Measurements from ENCODE around the gene TLX2.
A peak's percentile ranks its signal among the peaks of the same experiment; 100 is the strongest.

The TLX2 gene

GRCh38 chr2:74499267-74499939 lies 14.8 kb upstream of the TLX2 start, which contains the start of gene LBX2:
LBX2 (minus strand) TSS chr2:74499603; CDS start chr2:74499537, 66 bp downstream.
- no peak for TF ChIP-seq CTCF (IDR thresholded peaks at IDR 0.05; ENCODE audit: extremely low read depth, missing control alignments)
- peak; percentile 41 for DNase-seq (ENCODE audit: low spot score)

GRCh38 chr2:74499940-74500577 lies 14.2 kb upstream of the TLX2 start:
- TF ChIP-seq CTCF (IDR thresholded peaks at IDR 0.05; ENCODE audit: extremely low read depth, missing control alignments) = no peak
- DNase-seq (ENCODE audit: low spot score) = no peak

- no peak for DNase-seq (ENCODE audit: low spot score)
- no peak for TF ChIP-seq CTCF (IDR thresholded peaks at IDR 0.05; ENCODE audit: extremely low read depth, missing control alignments)
Measured at GRCh38 chr2:74500578-74500946, 13.7 kb upstream of the TLX2 start.

- no peak for TF ChIP-seq CTCF (IDR thresholded peaks at IDR 0.05; ENCODE audit: extremely low read depth, missing control alignments)
- peak; percentile 25 for DNase-seq (ENCODE audit: low spot score)
Measured at GRCh38 chr2:74501335-74502071, 12.7 kb upstream of the TLX2 start.

- no peak for TF ChIP-seq CTCF (IDR thresholded peaks at IDR 0.05; ENCODE audit: extremely low read depth, missing control alignments)
- DNase-seq (ENCODE audit: low spot score) = peak; percentile 57
Measured at GRCh38 chr2:74502147-74502719, 12.0 kb upstream of the TLX2 start.

GRCh38 chr2:74502720-74503505 lies 11.3 kb upstream of the TLX2 start:
- peak; percentile 33 for TF ChIP-seq CTCF (IDR thresholded peaks at IDR 0.05; ENCODE audit: extremely low read depth, missing control alignments)
- peak; percentile 82 for DNase-seq (ENCODE audit: low spot score)

Measured in GM20000 (cell line).